IPS-18c (cell line): Measurements from ENCODE around the gene FOXK2.
"Not testable (repeated sequence)": the region's sequence is repeated elsewhere in the genome, so short reads cannot be mapped to it uniquely, and the experiment has no call there.

Source experiments
- H3K4me3 ChIP-seq: 2 replicates; pipeline ENCODE4 v1.7.0; 2013; ENCODE audit warnings: low read depth, mild to moderate bottlenecking, low read length, moderate library complexity; ENCODE audit not compliant: insufficient read depth
- H3K9me3 ChIP-seq: one replicate; pipeline ENCODE4 v1.6.1; 2013; ENCODE audit warnings: mild to moderate bottlenecking, low read length, moderate library complexity; ENCODE audit not compliant: control insufficient read depth, insufficient read depth

FOXK2 gene

GRCh38 chr17:82492643-82493225, 26.8 kb upstream of the FOXK2 start:
- peaks cover 4% of the 10 kb centered on the region for H3K9me3 ChIP-seq
- H3K4me3 ChIP-seq, result no peak overlapping the region

GRCh38 chr17:82493226-82493781, 26.2 kb upstream of the FOXK2 start:
- no peak overlapping the region for H3K4me3 ChIP-seq
- peaks cover 4% of the 10 kb centered on the region for H3K9me3 ChIP-seq

DNA sequence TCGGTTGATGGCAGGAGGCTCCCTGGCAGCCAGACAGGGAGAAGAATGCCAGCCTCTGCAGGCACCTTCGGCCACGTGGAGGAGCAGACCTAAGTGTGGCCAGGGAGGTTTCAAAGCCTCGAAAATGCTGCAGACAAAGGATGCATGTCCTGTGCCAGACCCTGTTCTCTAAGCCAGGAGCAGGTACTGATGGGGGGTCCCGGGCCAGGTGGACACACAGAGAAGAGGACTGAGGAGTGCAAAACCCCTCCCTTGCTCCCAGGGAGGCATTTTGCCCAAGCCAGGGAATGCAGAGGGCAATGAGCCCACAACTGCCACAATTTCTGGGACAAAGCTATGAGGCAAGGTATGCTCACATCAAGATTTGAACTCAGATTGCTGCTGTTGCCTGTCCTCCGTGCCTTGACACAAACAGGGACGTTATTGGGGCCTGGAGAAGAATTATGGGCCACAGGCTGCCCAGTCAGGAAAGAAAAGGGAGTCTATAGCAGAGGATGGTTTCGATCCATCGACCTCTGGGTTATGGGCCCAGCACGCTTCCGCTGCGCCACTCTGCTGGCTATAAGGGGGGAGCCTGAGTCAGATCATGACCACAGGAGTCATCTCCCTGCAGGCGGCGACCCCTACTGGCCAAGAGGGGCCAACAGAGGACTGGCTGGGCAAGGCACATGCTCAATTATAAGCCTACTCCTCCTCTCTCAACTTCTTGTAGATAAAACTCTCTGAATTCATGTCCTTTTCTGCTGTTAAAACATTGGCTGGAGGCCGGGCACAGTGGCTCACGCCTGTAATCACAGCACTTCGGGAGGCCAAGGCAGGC, 25.1 kb upstream of the FOXK2 start:
- H3K9me3 ChIP-seq, result peaks cover 4% of the 10 kb centered on the region
- peak overlapping the region; percentile 6; the same call in 1 of the 2 replicates for H3K4me3 ChIP-seq

GRCh38 chr17:82495844-82496528, 23.5 kb upstream of the FOXK2 start:
- H3K4me3 ChIP-seq, result no peak overlapping the region
- H3K9me3 ChIP-seq, result peaks cover 2% of the 10 kb centered on the region

GRCh38 chr17:82496529-82497434, 22.8 kb upstream of the FOXK2 start:
- H3K9me3 ChIP-seq, result peaks cover 2% of the 10 kb centered on the region
- H3K4me3 ChIP-seq, result peak overlapping the region; percentile 71

DNA sequence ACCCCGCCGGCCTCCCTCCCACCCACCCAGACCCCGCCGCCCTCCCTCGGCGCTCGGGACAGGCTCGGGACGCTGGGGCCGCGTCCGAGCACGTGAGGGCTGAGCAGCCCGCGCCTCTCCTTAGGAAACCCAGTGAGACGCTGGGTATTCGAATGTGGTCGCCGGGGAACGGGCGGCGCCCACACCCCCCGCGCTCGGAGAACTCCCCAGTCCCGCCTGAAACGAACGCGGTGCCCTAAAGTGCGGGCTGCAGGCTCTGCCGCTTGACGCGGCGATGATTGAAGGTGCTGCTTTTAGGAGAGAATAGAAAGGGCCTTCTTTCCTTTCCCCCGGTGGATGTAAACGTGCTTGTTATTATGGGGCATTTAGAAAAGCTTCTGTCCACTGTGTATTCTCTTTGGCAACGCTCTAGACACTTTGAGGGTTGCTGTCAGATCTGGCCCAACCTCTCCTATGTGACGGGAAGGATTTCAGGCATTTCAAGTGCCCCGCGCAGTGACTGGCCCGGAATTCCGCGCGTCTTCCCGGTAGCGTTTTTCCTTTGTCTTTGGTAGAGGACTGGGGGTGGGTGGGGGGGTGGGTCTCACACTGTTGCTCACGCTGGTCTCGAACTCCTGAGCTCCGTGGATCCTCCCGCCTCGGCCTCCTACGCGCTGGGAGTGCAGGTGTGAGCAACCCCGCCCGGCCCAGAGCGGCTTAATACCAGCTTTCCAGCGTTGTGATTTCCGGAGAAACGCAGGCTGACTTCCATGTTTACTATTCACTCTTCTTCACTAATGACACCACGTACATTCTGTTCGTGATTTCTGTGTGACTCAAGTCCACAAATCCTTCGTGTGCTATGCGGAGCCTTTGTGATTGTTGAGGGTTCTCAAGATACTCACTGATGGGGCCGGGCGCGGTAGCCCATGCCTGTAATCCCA, 21.8 kb upstream of the FOXK2 start:
- peak overlapping the region; percentile 58 for H3K4me3 ChIP-seq
- peaks cover 2% of the 10 kb centered on the region for H3K9me3 ChIP-seq

GRCh38 chr17:82502207-82502606, 17.3 kb upstream of the FOXK2 start:
- H3K4me3 ChIP-seq, result no peak overlapping the region
- no peaks in the 10 kb centered on the region for H3K9me3 ChIP-seq

DNA sequence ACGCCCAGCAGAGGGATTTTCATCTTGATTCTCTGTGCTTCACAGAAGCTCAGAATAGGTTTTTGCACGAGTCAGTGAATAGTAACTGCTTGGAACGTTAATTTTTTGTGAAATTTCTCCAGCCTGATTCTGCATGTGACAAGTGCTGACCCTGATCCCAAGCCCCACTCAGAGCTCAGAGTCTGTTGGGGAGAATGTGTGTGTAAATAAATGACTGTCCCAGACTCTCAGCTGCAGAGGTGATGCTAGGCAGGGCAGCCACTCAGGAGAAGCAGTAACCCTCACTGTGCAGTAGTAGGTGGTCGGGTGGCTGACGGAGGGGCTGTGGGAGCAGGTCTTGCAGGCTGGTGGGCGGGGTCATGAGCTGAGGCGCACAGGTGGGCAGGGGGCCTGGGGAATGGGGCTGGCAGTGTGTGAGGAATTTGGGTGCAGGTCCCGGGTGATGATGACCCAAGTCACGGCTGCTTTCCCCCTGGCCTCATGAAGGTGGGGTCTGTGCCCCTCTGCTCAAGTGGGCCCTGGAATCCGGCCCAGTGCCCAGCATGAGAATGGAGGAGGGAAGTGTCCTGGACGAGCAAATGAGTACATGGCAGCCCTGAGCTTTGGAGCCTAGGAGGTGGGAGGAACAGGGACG, 16.3 kb upstream of the FOXK2 start:
- Histone ChIP-seq H3K4me3 (no peak overlapping the region), H3K9me3 (no peaks in the 10 kb centered on the region)

DNA sequence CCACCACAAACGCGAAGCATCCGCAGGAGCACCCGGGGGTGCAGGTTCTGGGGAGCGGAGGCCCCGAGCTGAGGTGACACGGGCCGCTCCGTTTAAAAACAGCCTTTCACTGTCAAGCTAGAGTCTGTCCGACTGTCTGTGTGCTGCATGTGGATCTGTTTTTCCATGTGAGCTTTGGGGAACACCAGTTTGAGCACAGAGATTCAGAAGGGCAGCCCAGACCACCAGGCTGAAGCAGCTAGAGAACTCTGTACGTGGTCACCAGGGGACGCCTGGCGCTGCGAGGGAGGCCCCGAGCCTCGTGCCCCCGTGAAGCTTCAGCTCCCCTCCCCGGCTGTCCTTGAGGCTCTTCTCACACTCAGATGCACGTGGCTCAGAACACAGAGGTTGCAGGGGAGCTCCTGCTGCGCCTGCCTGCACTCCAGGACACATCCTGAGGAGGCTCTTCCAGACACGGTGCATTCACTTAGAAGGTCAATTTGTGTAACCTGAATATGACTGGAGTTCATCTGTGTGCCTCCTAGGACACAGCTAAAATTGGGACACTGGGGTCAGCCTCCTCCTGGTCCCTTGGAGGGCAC, 15.7 kb upstream of the FOXK2 start:
- no peaks in the 10 kb centered on the region for H3K9me3 ChIP-seq
- H3K4me3 ChIP-seq, result no peak overlapping the region

DNA sequence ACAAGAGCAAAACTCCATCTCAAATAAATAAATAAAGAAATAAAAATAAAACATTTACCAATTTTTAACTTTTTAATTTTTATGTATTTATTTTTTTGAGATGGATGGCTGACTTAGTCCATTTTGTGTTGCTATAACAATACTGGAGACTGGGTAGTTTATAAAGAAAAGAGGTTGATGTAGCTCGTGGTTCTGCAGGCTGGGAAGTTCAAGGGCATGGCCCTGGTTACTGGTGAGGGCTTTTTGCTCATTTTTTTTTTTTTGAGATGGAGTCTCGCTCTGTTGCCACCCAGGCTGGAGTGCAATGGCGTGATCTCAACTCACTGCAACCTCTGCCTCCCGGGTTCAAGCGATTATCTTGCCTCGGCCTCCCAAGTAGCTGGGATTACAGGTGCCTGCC, 14.2 kb upstream of the FOXK2 start:
- Histone ChIP-seq H3K9me3 (no peaks in the 10 kb centered on the region), H3K4me3 (no peak overlapping the region)

DNA sequence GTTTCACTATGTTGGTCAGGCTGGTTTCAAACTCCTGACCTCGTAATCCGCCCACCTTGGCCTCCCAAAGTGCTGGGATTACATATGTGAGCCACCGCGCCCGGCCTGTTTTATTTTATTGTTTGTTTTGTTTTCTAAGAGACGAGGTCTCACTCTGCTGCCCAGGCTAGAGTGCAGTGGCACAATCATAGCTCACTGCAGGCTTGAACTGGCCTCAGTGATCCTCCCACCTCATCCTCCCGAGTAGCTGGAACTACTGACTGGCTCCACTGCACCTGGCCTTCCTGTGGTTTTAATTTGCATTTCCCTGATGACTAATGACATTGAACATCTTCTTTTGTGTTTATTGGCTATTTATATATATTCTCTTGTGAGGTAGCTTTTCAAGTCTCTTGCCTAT, 13.1 kb upstream of the FOXK2 start:
- H3K9me3 ChIP-seq, H3K4me3 ChIP-seq: not testable (repeated sequence)

- Histone ChIP-seq H3K4me3 (no peak overlapping the region), H3K9me3 (no peaks in the 10 kb centered on the region)
Observed at GRCh38 chr17:82507631-82508175, 11.8 kb upstream of the FOXK2 start.

DNA sequence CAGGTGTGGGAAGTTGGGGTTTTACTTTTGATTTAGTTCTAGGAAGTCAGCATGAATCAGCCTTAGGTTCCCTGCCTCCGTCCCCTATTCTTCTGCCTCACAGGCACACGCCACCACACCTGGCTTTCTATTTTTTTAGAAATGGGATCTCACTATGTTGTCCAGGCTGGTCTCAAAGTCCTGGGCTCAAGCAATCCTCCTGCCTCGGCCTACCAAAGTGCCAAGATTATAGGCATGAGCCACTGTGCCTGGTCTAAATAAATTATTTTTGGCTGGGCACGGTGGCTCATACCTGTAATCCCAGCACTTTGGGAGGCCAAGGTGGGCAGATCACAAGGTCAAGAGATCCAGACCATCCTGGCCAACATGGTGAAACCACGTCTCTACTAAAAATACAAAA, 7.9 kb upstream of the FOXK2 start:
- not testable (repeated sequence) for H3K4me3 ChIP-seq, H3K9me3 ChIP-seq

DNA sequence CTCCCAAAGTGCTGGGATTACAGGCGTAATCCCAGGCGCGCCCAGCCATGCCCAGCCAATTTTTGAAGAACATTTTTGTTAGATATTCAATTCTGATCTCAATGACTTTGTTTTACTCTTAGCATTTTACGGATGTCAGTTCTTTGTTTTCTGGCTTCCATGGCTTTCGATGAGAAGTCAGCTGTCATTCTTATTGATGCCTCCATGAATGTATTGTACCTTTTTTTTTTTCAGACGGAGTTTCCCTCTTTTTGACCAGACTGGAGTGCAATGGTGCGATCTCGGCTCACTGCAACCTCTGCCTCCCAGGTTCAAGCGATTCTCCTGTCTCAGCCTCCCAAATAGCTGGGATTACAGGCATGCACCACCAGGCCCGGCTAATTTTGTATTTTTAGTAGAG, 5.7 kb upstream of the FOXK2 start:
- H3K9me3 ChIP-seq, H3K4me3 ChIP-seq: not testable (repeated sequence)

DNA sequence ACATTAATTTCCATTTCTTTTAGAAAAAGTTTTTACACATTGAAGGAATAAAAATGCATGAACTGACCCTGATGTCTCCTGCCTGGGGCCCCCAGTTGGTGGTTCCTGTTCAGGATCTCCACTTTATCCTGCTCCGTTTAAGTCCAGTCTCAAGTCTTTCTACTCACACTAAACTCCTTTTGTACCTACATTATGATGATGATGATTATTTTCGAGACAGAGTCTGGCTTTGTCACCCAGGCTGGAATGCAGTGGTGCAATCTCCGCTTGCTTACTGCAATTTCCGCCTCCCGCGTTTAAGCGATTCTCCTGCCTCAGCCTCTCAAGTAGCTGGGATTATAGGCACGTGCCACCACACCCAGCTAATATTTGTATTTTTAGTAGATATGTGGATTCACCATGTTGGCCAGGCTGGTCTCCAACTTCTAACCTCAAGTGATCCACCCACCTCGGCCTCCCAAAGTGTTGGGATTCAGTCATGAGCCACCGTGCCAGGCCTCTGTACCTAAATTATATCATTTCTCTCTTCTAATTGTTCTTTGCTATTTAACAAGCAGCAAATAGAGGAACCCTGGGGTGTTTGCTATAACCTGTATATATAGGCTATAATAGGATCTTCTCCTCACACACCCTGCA, 2.2 kb upstream of the FOXK2 start:
- Histone ChIP-seq H3K9me3 (no peaks in the 10 kb centered on the region), H3K4me3 (no peak overlapping the region)
